SK-N-SH (cell line): ENCODE data around the gene PACC1. TPM values are rescaled to one million over a fixed set of nuclear protein-coding genes. Genes with fewer than 3 reads are reported as not detected.

Experiments
- CTCF ChIA-PET: fragments of 300-600, 350-600 bp; formaldehyde crosslinking; extraction: SDS; loops from one replicate; lab custom pipeline; 2021; lab: Yijun Ruan, JAX
- POLR2A ChIA-PET: fragments of 350-600 bp; sonication (Branson Sonifier 250); formaldehyde crosslinking; extraction: SDS; loops from one replicate; lab custom pipeline; 2020; ENCODE audit warnings: antibody characterized with exemption, inconsistent platforms; lab: Yijun Ruan, JAX
- DNase-seq: peaks from one replicate; pipeline ENCODE4 v3.0.0; 2012
- H2AFZ ChIP-seq: fragments of 200-600 bp; sonication (generic); 2 replicates; pipeline ENCODE4 v1.8.1; 2016; ENCODE audit warnings: antibody characterized with exemption, mild to moderate bottlenecking, low read depth
- H3F3A ChIP-seq: fragments of 200-600 bp; sonication (generic); replicated peaks from 2 replicates; pipeline ENCODE3; 2016; ENCODE audit warnings: antibody characterized with exemption, mild to moderate bottlenecking; ENCODE audit not compliant: insufficient read depth
- H3K27ac ChIP-seq, 2 experiments: fragments of 200-500 bp in 1 of 2; fragments of 200-600 bp in 1 of 2; sonication (Bioruptor generic) in 1 of 2; sonication (generic), shearing (Covaris generic) in 1 of 2; 2 replicates each; pipeline versions ENCODE4 v1.5.1 to v1.6.1; 2014 to 2016; ENCODE audit warnings: low read depth in 2 of 2, inconsistent platforms in 1 of 2, low read length in 1 of 2, mild to moderate bottlenecking in 1 of 2, mixed read lengths in 1 of 2
- H3K27me3 ChIP-seq: fragments of 200-600 bp; sonication (generic), shearing (Covaris generic); 2 replicates; pipeline ENCODE4 v1.6.1; 2016; ENCODE audit warnings: mixed run types; ENCODE audit not compliant: insufficient read depth
- H3K36me3 ChIP-seq, 2 experiments: fragments of 200-500 bp in 1 of 2; fragments of 200-600 bp in 1 of 2; sonication (Bioruptor generic) in 1 of 2; sonication (generic) in 1 of 2; replicated peaks in 1 of 2; 2 replicates each; pipeline versions ENCODE3 to v1.5.1; 2014 to 2016; ENCODE audit warnings: low read length in 1 of 2, mild to moderate bottlenecking in 1 of 2; ENCODE audit not compliant: insufficient read depth in 2 of 2, control insufficient read depth in 1 of 2
- H3K4me1 ChIP-seq, 2 experiments: fragments of 200-500 bp in 1 of 2; fragments of 200-600 bp in 1 of 2; sonication (Bioruptor generic) in 1 of 2; sonication (generic), shearing (Covaris generic) in 1 of 2; 2 replicates each; pipeline versions ENCODE4 v1.5.1 to v1.6.1; 2014 to 2016; ENCODE audit warnings: low read depth in 1 of 2, low read length in 1 of 2, mixed run types in 1 of 2; ENCODE audit not compliant: insufficient read depth in 2 of 2, control insufficient read depth in 1 of 2
- H3K4me2 ChIP-seq: fragments of 200-600 bp; sonication (generic), shearing (Covaris generic); 2 replicates; pipeline ENCODE4 v1.6.1; 2017; ENCODE audit warnings: mixed run types
- H3K4me3 ChIP-seq, 2 experiments: fragments of 200-500 bp in 1 of 2; fragments of 200-600 bp in 1 of 2; sonication (Bioruptor generic) in 1 of 2; sonication (generic), shearing (Covaris generic) in 1 of 2; 2 replicates each; pipeline versions ENCODE4 v1.5.1 to v1.8.1; 2014 to 2016; ENCODE audit warnings: low read depth in 2 of 2, inconsistent platforms in 1 of 2, low read length in 1 of 2, mild to moderate bottlenecking in 1 of 2, mixed read lengths in 1 of 2, moderate library complexity in 1 of 2
- H3K79me2 ChIP-seq: fragments of 200-600 bp; sonication (generic); 2 replicates; pipeline ENCODE4 v1.8.1; 2017; ENCODE audit warnings: mild to moderate bottlenecking; ENCODE audit not compliant: insufficient read depth
- H3K9ac ChIP-seq: fragments of 200-600 bp; sonication (generic); 2 replicates; pipeline ENCODE4 v1.6.1; 2017; ENCODE audit warnings: mixed run types
- H3K9me2 ChIP-seq: fragments of 200-600 bp; sonication (generic); 2 replicates; pipeline ENCODE4 v1.6.1; 2017; ENCODE audit warnings: mixed run types
- H3K9me3 ChIP-seq: fragments of 200-600 bp; sonication (generic); 2 replicates; pipeline ENCODE4 v1.6.1; 2017; ENCODE audit warnings: mixed run types, mild to moderate bottlenecking, moderate library complexity
- H4K20me1 ChIP-seq: fragments of 200-600 bp; sonication (generic); 2 replicates; pipeline ENCODE4 v1.6.1; 2017; ENCODE audit warnings: mild to moderate bottlenecking, mixed run types; ENCODE audit not compliant: insufficient read depth
- CHD2 ChIP-seq: fragments of 150-350 bp; IDR thresholded peaks from 2 replicates; pipeline ENCODE4 v1.6.1; 2018; ENCODE audit warnings: low read length; ENCODE audit not compliant: partially characterized antibody
- EP300 ChIP-seq, 2 experiments: IDR thresholded peaks; 2 replicates each; pipeline versions ENCODE4 v1.4.0 to v1.6.1; 2012; ENCODE audit warnings: borderline replicate concordance in 1 of 2, low read depth in 1 of 2, low read length in 1 of 2
- EZH2phosphoT487 ChIP-seq: fragments of 200-600 bp; sonication (generic); IDR thresholded peaks from 2 replicates; pipeline ENCODE4 v1.6.1; 2017; ENCODE audit warnings: low read depth, mixed run types, mild to moderate bottlenecking, antibody characterized with exemption, moderate library complexity, borderline replicate concordance
- FOSL2 ChIP-seq: IDR thresholded peaks from 2 replicates; pipeline ENCODE4 v1.4.0; 2012; ENCODE audit warnings: low read depth, mild to moderate bottlenecking, moderate library complexity, borderline replicate concordance
- GABPA ChIP-seq: IDR thresholded peaks from 2 replicates; pipeline ENCODE4 v1.4.0; 2012; ENCODE audit warnings: low read depth, mild to moderate bottlenecking
- GATA2 ChIP-seq: sonication (generic); formaldehyde crosslinking; IDR thresholded peaks from 2 replicates; pipeline ENCODE4 v1.5.0; 2020; ENCODE audit warnings: mild to moderate bottlenecking, missing genetic modification reagents
- MXI1 ChIP-seq: IDR thresholded peaks from 2 replicates; pipeline ENCODE4 v1.6.1; 2012; ENCODE audit warnings: mild to moderate bottlenecking, low read depth, low read length, improper control_type of control experiment
- NFIC ChIP-seq: IDR thresholded peaks from 2 replicates; pipeline ENCODE4 v1.4.0; 2012; ENCODE audit warnings: borderline replicate concordance
- POLR2AphosphoS5 ChIP-seq: IDR thresholded peaks from 2 replicates; pipeline ENCODE4 v1.6.1; 2012; ENCODE audit warnings: low read depth, low read length
- RAD21 ChIP-seq: IDR thresholded peaks from 2 replicates; pipeline ENCODE4 v1.6.1; 2012; ENCODE audit warnings: mild to moderate bottlenecking, low read length
- RCOR1 ChIP-seq: fragments of 150-350 bp; IDR thresholded peaks from 2 replicates; pipeline ENCODE4 v1.6.1; 2017; ENCODE audit warnings: antibody characterized with exemption, low read length
- RFX5 ChIP-seq: IDR thresholded peaks from 2 replicates; pipeline ENCODE4 v1.6.1; 2012; ENCODE audit warnings: mild to moderate bottlenecking, improper control_type of control experiment, low read length
- RXRA ChIP-seq: IDR thresholded peaks from 2 replicates; pipeline ENCODE4 v1.4.0; 2012; ENCODE audit warnings: low read depth, mild to moderate bottlenecking, borderline replicate concordance
- TAF1 ChIP-seq: IDR thresholded peaks from 2 replicates; pipeline ENCODE4 v1.6.1; 2012; ENCODE audit warnings: low read depth, mild to moderate bottlenecking, low read length, moderate library complexity, borderline replicate concordance
- WGBS: methylation state at CpG from one replicate; pipeline ENCODE4 v1.1.6; 2017; ENCODE audit warnings: low lambda C conversion rate; 5-methylcytosine and 5-hydroxymethylcytosine counted together
- polyA plus RNA-seq, 3 experiments: library from polyadenylated mRNA; depleted of rRNA; stranded (reverse); fragments of >200 nt; gene quantifications; 2 replicates each; pipeline ENCODE4 v1.2.3, GENCODE V29; 2012
- TF ChIP-seq, protein P1 (sequence below): IDR thresholded peaks from 2 replicates; pipeline ENCODE4; 2012
- TF ChIP-seq, protein P2 (sequence below): IDR thresholded peaks from 2 replicates; pipeline ENCODE4 v1.6.1; 2012; ENCODE audit warnings: mild to moderate bottlenecking, low read depth, low read length, moderate library complexity
- TF ChIP-seq, protein P3 (sequence below): fragments of 150-350 bp; IDR thresholded peaks from 2 replicates; pipeline ENCODE4 v1.6.1; 2016; ENCODE audit warnings: mild to moderate bottlenecking, low read depth, low read length

Gene PACC1
- polyA plus RNA-seq, 1 of the 3 experiments (the other 2 are of a cell fraction) = 23.1 TPM

- DNase-seq = no peak
Observed at GRCh38 chr1:212401838-212402582, 12.7 kb downstream of the PACC1 start.

More at GRCh38 chr1:212401838-212402582, 12.7 kb downstream of the PACC1 start:
- peaks cover 13% of the 10 kb centered on the region; the same call in 1 of the 2 replicates for H3K9me3 ChIP-seq
- no peaks in the 10 kb centered on the region for H3F3A ChIP-seq
- H3K36me3 ChIP-seq = peaks cover 22 to 25% of the 10 kb centered on the region in 2 experiments
- H3K4me3 ChIP-seq = no peak overlapping the region
- no peak overlapping the region for H2AFZ ChIP-seq
- H4K20me1 ChIP-seq = no peaks in the 10 kb centered on the region
- no peak overlapping the region for H3K9ac ChIP-seq
- no peaks in the 10 kb centered on the region; the same call in 1 of the 2 replicates for H3K79me2 ChIP-seq
- H3K9me2 ChIP-seq = no peaks in the 10 kb centered on the region
- H3K27ac ChIP-seq = no peak overlapping the region
- POLR2A ChIA-PET = no interaction called here
- no peaks in the 10 kb centered on the region for H3K4me1 ChIP-seq
- no peaks in the 10 kb centered on the region for H3K27me3 ChIP-seq
- TF ChIP-seq RFX5 (no peak), EZH2phosphoT487 (no peak), POLR2AphosphoS5 (no peak), GATA2 (no peak), CHD2 (no peak), TAF1 (no peak), NFIC (no peak), MXI1 (no peak), GABPA (no peak), FOSL2 (no peak), RAD21 (no peak), RXRA (no peak), EP300 (IDR thresholded peaks at IDR 0.05; ENCODE audit: borderline replicate concordance in 1 of 2, low read depth in 1 of 2, low read length in 1 of 2) (no peak), RCOR1 (no peak)
- TF ChIP-seq, protein P1, sequence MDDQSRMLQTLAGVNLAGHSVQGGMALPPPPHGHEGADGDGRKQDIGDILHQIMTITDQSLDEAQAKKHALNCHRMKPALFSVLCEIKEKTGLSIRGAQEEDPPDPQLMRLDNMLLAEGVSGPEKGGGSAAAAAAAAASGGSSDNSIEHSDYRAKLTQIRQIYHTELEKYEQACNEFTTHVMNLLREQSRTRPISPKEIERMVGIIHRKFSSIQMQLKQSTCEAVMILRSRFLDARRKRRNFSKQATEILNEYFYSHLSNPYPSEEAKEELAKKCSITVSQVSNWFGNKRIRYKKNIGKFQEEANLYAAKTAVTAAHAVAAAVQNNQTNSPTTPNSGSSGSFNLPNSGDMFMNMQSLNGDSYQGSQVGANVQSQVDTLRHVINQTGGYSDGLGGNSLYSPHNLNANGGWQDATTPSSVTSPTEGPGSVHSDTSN = no peak
- TF ChIP-seq, protein P2, sequence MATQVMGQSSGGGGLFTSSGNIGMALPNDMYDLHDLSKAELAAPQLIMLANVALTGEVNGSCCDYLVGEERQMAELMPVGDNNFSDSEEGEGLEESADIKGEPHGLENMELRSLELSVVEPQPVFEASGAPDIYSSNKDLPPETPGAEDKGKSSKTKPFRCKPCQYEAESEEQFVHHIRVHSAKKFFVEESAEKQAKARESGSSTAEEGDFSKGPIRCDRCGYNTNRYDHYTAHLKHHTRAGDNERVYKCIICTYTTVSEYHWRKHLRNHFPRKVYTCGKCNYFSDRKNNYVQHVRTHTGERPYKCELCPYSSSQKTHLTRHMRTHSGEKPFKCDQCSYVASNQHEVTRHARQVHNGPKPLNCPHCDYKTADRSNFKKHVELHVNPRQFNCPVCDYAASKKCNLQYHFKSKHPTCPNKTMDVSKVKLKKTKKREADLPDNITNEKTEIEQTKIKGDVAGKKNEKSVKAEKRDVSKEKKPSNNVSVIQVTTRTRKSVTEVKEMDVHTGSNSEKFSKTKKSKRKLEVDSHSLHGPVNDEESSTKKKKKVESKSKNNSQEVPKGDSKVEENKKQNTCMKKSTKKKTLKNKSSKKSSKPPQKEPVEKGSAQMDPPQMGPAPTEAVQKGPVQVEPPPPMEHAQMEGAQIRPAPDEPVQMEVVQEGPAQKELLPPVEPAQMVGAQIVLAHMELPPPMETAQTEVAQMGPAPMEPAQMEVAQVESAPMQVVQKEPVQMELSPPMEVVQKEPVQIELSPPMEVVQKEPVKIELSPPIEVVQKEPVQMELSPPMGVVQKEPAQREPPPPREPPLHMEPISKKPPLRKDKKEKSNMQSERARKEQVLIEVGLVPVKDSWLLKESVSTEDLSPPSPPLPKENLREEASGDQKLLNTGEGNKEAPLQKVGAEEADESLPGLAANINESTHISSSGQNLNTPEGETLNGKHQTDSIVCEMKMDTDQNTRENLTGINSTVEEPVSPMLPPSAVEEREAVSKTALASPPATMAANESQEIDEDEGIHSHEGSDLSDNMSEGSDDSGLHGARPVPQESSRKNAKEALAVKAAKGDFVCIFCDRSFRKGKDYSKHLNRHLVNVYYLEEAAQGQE = no peak
- TF ChIP-seq, protein P3, sequence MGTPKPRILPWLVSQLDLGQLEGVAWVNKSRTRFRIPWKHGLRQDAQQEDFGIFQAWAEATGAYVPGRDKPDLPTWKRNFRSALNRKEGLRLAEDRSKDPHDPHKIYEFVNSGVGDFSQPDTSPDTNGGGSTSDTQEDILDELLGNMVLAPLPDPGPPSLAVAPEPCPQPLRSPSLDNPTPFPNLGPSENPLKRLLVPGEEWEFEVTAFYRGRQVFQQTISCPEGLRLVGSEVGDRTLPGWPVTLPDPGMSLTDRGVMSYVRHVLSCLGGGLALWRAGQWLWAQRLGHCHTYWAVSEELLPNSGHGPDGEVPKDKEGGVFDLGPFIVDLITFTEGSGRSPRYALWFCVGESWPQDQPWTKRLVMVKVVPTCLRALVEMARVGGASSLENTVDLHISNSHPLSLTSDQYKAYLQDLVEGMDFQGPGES = no peak
- CTCF ChIA-PET = interaction anchor here (1.6 kb wide), 1 partner anchor 331 kb away, joined by 4 read pairs; no protein-coding TSS in a partner anchor
- no peak overlapping the region for H3K4me2 ChIP-seq
- WGBS = 83% methylated on average over 7 of the region's 7 CpGs
